ENCODE measurements around the gene RALGDS. TPM values are rescaled to one million over a fixed set of nuclear protein-coding genes. Genes with fewer than 3 reads are reported as not detected.

The RALGDS gene
- total RNA-seq, 1 experiment from 2014 or later = 29.8 TPM

- no peak for DNase-seq (ENCODE audit: low spot score)
- in situ Hi-C loops (cut with HindIII; ENCODE audit: low sequenced_read_pairs) = no loop called here
These were observed 32.4 kb upstream of the RALGDS start for GRCh38 chr9:133153227-133154096.

- in situ Hi-C loops (cut with HindIII; ENCODE audit: low sequenced_read_pairs) = no loop called here
These were observed 30.8 kb upstream of the RALGDS start for GRCh38 chr9:133151601-133152525.

GRCh38 chr9:133151041-133151440 lies 30.0 kb upstream of the RALGDS start:
- DNase-seq (ENCODE audit: low spot score) = no peak
- in situ Hi-C loops (cut with HindIII; ENCODE audit: low sequenced_read_pairs) = no loop called here

More at GRCh38 chr9:133151601-133152525, 30.8 kb upstream of the RALGDS start:
- DNase-seq (ENCODE audit: low spot score) = no peak

- in situ Hi-C loops (cut with HindIII; ENCODE audit: low sequenced_read_pairs) = no loop called here
- peak; percentile 92 for DNase-seq (ENCODE audit: low spot score)
These were observed 28.3 kb upstream of the RALGDS start for GRCh38 chr9:133149130-133150015.

GRCh38 chr9:133148199-133149129 lies 27.4 kb upstream of the RALGDS start:
- in situ Hi-C loops (cut with HindIII; ENCODE audit: low sequenced_read_pairs) = no loop called here
- peak; percentile 38 for DNase-seq (ENCODE audit: low spot score)

GRCh38 chr9:133147412-133148198 lies 26.6 kb upstream of the RALGDS start:
- peak; percentile 79 for DNase-seq (ENCODE audit: low spot score)
- in situ Hi-C loops (cut with HindIII; ENCODE audit: low sequenced_read_pairs) = no loop called here

GRCh38 chr9:133146746-133147411 lies 25.8 kb upstream of the RALGDS start:
- no peak for DNase-seq (ENCODE audit: low spot score)
- in situ Hi-C loops (cut with HindIII; ENCODE audit: low sequenced_read_pairs) = no loop called here

- in situ Hi-C loops (cut with HindIII; ENCODE audit: low sequenced_read_pairs) = no loop called here
- peak; percentile 42 for DNase-seq (ENCODE audit: low spot score)
These were observed 24.1 kb upstream of the RALGDS start for GRCh38 chr9:133144904-133145851.

GRCh38 chr9:133144142-133144903 lies 23.3 kb upstream of the RALGDS start:
- in situ Hi-C loops (cut with HindIII; ENCODE audit: low sequenced_read_pairs) = no loop called here
- peak; percentile 53 for DNase-seq (ENCODE audit: low spot score)

- in situ Hi-C loops (cut with HindIII; ENCODE audit: low sequenced_read_pairs) = no loop called here
- no peak for DNase-seq (ENCODE audit: low spot score)
These were observed 22.6 kb upstream of the RALGDS start for GRCh38 chr9:133143639-133144141.

- DNase-seq (ENCODE audit: low spot score) = no peak
- in situ Hi-C loops (cut with HindIII; ENCODE audit: low sequenced_read_pairs) = no loop called here
These were observed 21.9 kb upstream of the RALGDS start for GRCh38 chr9:133142684-133143622.

GRCh38 chr9:133141833-133142595 lies 21.0 kb upstream of the RALGDS start:
- in situ Hi-C loops (cut with HindIII; ENCODE audit: low sequenced_read_pairs) = no loop called here
- DNase-seq (ENCODE audit: low spot score) = no peak

GRCh38 chr9:133140606-133141005 lies 19.6 kb upstream of the RALGDS start:
- DNase-seq (ENCODE audit: low spot score) = no peak
- in situ Hi-C loops (cut with HindIII; ENCODE audit: low sequenced_read_pairs) = no loop called here
